IPS-11a (cell line): Measurements from ENCODE around the gene DNAH1.

ENCODE experiments used
- H3K4me3 ChIP-seq: one replicate; pipeline ENCODE4 v1.5.1; 2013; ENCODE audit warnings: low read depth, low read length, control low read depth

DNAH1 gene

DNA sequence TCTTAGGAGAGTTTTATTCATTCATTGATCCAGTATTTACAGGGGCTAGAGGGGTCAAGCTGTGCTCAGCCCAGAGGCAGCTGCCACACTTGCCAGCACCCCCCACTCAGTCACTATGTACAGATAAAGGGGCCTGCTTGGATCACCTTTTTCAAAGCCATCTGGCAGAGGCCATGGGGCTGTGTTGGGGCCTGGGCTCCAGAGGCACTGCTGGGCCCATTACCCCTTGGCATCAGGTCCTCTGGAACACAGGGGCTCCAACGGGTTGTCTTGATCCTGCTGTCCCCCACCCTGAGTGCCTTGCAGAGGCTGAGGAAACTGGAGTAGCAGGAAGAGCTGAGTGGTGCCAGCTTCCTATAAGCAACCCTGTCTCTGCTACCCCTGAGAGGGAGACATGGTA, 84.9 kb downstream of the DNAH1 start:
- H3K4me3 ChIP-seq: no peak overlapping the region

DNA sequence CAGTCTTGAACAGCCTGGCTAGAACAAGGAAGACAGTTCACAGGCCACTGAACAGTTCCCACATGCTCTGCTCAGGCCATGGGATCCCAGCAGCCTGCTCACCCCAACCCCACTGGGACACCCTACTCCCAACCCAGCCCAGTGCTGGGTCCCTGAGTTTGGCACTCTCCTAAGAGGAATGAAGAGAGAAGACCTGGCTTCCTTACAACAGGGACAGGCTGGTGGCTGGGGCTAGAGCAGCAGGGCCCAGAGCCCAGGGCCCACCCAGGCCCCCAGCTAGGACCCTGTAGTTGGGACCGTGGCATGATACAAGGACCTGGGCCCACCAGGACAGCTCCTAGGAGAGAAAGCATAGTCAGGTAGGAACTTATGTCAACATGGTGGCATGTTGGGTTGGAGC, 85.4 kb downstream of the DNAH1 start:
- no peak overlapping the region for H3K4me3 ChIP-seq

DNA sequence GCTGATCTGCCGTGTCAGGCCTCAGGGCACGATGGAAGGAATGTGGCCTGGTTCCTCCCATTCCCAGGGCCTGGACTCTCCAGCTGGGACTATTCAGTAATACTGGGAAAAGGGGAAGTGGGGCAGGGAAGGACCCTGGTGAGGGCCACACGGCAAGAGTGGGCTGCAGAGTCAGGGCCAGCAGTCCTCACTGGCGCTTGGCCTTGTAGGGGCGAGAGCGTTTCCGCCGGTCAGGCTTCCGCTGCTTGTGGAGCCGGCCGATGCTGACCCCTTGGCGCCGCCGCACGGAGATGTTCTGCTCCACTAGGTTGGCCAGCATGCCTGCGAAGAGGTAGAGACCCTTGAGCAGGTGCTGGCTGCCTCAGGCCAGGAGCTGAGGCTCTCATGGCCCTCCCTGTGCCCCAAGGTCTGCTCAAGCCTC, 86.0 kb downstream of the DNAH1 start:
- no peak overlapping the region for H3K4me3 ChIP-seq

DNA sequence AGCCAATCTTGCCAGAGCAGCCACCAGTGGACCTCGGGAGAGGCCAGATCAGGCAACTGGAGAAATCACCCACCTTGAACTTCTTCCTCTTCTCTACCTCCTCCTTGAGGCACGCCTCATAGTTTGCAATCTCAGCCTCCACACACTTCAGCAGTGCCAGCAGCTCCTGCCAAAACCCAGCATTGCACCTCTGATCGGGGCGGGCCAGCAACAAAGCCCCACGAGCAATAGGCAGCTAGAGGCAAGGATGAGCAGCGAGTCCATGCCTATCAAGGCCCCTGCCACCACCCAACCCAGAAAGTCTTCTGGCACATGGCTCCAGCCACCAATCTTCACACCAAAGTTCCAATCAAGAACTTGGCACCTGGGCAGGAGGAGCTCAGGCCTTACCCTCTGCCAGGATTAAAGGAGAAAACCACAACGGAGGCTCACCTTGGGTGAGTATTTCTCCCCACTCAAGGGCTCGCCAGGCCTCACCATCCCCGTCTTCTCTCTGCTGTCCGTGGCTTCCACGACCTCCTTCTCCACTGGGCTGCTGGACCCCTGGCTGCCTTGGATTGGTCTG, 86.7 kb downstream of the DNAH1 start:
- no peak overlapping the region for H3K4me3 ChIP-seq

- H3K4me3 ChIP-seq: no peak overlapping the region
These were observed 87.2 kb downstream of the DNAH1 start for GRCh38 chr3:52403271-52403841.

- no peak overlapping the region for H3K4me3 ChIP-seq
These were observed 87.8 kb downstream of the DNAH1 start for GRCh38 chr3:52403955-52404354.

- no peak overlapping the region for H3K4me3 ChIP-seq
These were observed 88.3 kb downstream of the DNAH1 start for GRCh38 chr3:52404391-52404790.

- H3K4me3 ChIP-seq: no peak overlapping the region
These were observed 88.9 kb downstream of the DNAH1 start for GRCh38 chr3:52405066-52405465.

DNA sequence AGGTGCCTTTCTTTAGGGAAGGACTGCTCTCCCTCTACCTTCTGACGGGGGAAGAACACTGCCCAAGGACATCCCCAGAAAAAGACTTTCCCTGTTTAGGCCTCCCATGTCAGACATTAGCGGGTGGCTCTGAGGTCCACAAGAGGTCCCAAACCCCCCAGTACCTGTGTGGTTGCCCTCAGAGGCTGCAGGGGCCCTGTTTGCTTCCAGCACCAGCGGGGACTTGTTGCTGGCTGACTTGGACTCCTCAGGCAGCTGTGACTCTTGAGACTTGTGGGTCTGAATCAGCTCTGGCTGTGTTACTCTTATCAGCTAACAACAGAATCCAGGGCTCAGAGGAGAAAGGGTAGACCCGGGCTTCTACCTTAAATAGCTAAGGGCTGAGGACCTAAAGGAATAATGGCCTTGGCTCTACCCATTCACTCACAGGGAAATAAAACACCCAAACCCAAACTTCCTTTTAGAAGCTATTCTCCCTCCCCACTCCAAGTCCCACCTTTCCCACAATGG, 89.5 kb downstream of the DNAH1 start:
- H3K4me3 ChIP-seq: no peak overlapping the region

- H3K4me3 ChIP-seq: no peak overlapping the region
These were observed 90.1 kb downstream of the DNAH1 start for GRCh38 chr3:52406231-52406661.

- no peak overlapping the region for H3K4me3 ChIP-seq
These were observed 90.8 kb downstream of the DNAH1 start for GRCh38 chr3:52406791-52407510.

- no peak overlapping the region for H3K4me3 ChIP-seq
These were observed 91.7 kb downstream of the DNAH1 start for GRCh38 chr3:52407779-52408178.

DNA sequence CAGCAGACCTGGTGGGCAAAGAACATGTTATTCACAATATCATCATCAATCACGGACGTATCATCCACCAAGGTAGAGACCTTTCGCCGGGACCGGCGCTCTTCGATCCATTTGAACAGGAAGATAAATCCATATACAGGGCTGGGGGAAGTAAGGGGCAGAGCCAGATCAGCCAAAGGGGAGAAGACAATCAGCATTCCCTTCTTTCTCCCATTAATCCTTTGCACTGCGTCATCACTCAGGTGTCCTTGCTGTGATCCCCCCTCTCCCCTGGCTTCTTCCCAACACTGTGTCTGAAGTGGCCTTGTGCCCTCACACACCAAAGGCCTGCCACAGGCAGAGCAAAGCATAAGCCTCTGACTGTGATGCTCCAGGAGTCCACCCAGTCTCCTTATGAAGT, 92.3 kb downstream of the DNAH1 start:
- no peak overlapping the region for H3K4me3 ChIP-seq

DNA sequence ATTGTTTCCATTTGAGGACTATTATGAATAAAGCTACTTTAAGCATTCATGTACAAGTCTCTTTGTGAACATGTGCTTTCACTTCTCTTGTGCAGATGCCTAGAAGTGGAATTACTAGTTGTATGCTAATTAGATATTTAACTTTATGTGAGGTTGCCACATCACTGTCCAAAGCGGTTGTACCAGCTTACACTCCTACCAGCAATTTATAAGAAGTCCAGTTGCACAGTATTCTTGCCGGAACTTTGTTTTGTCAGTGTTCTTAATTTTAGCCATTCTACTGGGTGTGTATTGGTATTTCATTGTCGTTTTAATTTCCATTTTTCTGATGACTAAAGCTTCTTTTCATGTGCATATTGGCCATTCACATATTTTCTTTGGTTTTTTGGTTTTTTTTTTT, 99.7 kb downstream of the DNAH1 start:
- no peak overlapping the region for H3K4me3 ChIP-seq

DNA sequence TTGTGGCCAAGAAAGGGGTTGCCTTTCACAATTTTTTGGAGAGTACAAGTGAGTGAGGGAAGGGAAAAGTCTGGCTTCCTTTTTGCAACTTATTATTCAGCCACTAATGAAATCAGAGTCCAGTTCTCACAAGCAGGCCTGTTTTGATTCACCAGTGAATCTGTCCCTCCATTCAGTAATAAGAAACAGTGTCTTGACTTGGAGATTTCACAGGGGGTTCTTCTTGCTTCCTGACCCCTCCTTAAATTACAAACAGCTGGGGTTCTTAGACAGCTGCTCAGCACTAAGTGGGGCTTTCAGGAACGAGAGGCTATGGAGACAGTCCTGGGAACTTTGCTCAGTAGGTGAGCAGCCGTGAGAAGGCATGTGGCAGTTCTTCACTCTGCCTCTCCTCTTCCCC, 104.3 kb downstream of the DNAH1 start:
- H3K4me3 ChIP-seq: no peak overlapping the region

- H3K4me3 ChIP-seq: no peak overlapping the region
These were observed 106.5 kb downstream of the DNAH1 start for GRCh38 chr3:52422669-52423068.

- no peak overlapping the region for H3K4me3 ChIP-seq
These were observed 107.1 kb downstream of the DNAH1 start for GRCh38 chr3:52423173-52423572.

GRCh38 chr3:52428151-52429005, 112.3 kb downstream of the DNAH1 start:
- H3K4me3 ChIP-seq: no peak overlapping the region

DNA sequence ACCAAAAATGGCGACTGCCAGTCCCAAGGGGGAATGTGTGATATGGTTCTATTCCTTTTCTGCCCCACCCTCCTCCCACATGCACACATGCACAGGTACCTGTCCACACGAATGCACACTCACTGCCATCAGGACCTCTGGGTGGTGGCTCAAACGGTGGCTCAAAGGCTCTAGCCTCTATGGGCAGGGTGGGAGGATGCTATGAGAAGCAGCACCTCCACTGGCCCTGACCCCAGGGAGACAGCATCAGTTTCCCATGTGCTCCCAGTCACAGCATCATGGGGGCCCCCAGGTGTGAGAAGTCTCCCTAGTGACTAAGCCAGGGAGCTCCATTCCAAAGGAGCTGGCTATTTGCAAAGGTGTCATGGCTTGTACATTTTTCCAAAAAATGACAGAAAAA, 112.9 kb downstream of the DNAH1 start:
- H3K4me3 ChIP-seq: no peak overlapping the region

DNA sequence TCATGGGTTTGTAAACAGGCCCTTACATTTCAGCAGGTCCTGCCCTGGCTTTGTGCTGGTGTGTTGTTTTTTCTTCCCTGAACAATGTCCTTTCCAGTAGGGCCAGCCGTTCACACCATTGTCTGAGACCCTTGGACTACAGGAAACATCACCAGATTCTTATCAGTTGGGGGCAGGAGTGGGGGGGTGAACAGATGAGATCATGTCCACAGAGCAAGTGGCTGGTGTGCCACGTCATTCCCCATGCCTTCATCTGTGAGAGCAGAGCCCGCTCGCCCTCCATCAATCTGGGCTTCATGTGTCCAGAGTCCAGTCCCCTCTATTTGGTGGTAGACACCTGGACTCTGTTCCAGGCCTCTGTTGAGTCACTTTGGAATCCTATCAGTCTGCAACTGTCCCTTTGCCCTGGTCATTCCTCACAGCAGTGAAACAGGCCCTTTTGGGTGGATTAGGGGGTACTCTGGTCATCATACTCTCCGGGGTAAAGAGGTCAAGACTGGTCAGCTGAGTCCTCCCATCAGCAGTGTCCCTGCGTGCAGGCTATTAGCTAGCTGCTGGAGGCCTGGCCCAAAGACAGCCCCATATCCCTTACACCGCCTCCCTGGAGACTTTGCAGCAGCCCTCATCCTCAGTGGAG, 113.8 kb downstream of the DNAH1 start:
- no peak overlapping the region for H3K4me3 ChIP-seq

DNA sequence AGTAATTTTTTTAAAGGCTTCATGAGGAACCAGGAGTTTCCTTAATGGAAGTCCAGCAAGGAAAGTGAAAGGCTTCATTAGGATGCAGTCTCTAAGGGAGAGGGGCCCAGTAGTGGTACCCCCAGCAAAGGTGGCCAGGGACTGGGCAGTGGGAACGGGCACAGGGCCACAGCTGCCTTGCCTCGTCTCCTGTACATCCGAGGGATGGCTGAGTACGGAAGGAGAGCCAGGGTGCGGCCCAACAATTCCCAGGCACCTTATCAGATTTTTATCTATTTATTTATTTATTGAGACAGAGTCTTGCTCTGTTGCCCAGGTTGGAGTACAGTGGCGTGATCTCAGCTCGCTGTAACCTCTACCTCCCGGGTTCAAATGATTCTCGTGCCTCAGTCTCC, 114.3 kb downstream of the DNAH1 start:
- no peak overlapping the region for H3K4me3 ChIP-seq
